Peyer's patch (tissue), 4 donors: ENCODE measurements around the gene CELSR2.

Experiments
- POLR2A ChIP-seq, 2 donors: fragments of 450-650 bp; IDR thresholded peaks; one replicate each; pipeline ENCODE4 v1.5.1; 2017; ENCODE audit warnings: antibody characterized with exemption in 2 of 2, mild to moderate bottlenecking in 2 of 2, moderate library complexity in 2 of 2
- TF ChIP-seq, protein P1 (sequence below), 6 experiments: fragments of 450-650 bp in 4 of 6; fragments of 200-600 bp in 2 of 6; sonication (generic) in 1 of 6; IDR thresholded peaks; one replicate each; pipeline ENCODE4 v1.5.1; 2017 to 2019; ENCODE audit warnings: antibody characterized with exemption in 6 of 6, mild to moderate bottlenecking in 3 of 6, moderate library complexity in 1 of 6

DNA sequence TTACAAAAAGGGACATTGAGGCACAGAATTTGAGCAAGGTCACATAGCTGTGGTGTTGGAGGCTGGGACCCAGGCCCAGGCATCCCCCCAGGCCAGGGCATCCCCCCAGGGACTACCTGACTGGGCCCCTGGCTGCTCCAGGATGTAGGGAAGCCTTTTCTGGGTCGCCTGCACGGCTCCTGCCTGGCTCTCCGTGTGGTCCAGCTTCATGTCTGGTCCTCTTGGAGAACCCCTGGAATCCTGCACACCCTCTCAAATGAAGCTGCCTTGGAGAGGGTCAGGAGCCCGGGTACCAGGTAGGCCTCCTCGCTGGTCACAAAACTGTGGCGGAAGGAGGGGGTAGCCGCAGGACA lies 919 bp upstream of the CELSR2 start:
- TF ChIP-seq, protein P1, sequence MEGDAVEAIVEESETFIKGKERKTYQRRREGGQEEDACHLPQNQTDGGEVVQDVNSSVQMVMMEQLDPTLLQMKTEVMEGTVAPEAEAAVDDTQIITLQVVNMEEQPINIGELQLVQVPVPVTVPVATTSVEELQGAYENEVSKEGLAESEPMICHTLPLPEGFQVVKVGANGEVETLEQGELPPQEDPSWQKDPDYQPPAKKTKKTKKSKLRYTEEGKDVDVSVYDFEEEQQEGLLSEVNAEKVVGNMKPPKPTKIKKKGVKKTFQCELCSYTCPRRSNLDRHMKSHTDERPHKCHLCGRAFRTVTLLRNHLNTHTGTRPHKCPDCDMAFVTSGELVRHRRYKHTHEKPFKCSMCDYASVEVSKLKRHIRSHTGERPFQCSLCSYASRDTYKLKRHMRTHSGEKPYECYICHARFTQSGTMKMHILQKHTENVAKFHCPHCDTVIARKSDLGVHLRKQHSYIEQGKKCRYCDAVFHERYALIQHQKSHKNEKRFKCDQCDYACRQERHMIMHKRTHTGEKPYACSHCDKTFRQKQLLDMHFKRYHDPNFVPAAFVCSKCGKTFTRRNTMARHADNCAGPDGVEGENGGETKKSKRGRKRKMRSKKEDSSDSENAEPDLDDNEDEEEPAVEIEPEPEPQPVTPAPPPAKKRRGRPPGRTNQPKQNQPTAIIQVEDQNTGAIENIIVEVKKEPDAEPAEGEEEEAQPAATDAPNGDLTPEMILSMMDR (IDR thresholded peaks at IDR 0.05) = no peak
- TF ChIP-seq POLR2A (IDR thresholded peaks at IDR 0.05) = no peak
